GM21723 (cell line): ENCODE measurements around the gene BAG5.
"Not testable (repeated sequence)": the region's sequence is repeated elsewhere in the genome, so short reads cannot be mapped to it uniquely, and the experiment has no call there.

Source experiments
- ATAC-seq: cut with Tn5 transposase; IDR thresholded peaks from one replicate; pipeline ENCODE4 v1.9.1; 2021; ENCODE audit warnings: mild to moderate bottlenecking, moderate library complexity; ENCODE audit not compliant: unreplicated experiment

Gene BAG5

GRCh38 chr14:103524002-103524935 lies 38.2 kb downstream of the BAG5 start:
- ATAC-seq = no peak

DNA sequence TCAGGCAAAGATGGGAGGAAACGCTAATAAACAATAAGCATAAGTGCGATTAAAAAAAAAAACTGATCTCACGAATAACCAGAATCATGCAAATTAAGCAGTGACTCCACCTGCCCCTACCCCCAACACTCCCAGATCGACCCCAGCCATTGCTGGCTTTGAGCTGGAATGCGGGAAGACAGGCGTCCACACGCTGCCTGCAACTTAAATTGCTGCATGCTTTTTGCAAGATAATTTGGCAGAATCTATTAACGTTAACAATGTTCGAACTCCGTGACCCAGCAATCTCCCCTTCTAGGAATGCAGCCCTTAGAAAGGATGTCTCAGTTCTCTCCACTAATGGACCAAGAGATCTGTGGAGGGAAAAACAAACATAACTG lies 38.9 kb downstream of the BAG5 start:
- no peak for ATAC-seq

GRCh38 chr14:103522649-103523574 lies 39.5 kb downstream of the BAG5 start, which contains the start of gene CKB:
CKB (minus strand) TSS chr14:103522830; CDS start chr14:103522493, 337 bp downstream.
- ATAC-seq = no peak

DNA sequence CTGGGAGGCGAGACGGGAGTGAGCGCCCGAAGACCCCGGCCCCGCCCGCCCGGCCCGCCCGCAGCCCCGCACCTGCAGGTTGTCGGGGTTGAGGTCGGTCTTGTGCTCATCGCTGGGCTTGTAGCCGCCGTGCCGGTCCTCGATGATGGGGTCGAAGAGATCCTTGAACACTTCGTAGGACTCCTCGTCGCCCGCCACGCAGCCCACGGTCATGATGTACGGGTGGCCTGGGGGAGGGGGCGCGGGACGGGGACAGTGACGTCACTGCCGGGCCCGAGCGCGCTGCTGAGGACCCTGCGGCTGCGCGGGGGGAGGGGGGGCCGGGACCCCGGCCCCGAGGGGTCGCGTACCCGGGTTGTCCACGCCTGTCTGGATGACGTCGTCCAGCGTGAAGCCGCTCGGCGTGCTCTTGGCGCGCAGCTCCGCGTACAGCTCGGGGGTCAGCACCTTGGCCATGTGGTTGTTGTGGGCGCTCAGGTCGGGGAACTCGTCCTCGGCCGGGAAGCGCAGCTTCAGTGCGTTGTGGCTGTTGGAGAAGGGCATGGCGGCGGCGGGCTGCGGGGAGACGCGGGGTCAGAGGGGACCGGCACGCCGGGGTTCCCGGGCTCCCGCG lies 40.4 kb downstream of the BAG5 start:
- no peak for ATAC-seq

GRCh38 chr14:103521438-103521950 lies 41.0 kb downstream of the BAG5 start:
- no peak for ATAC-seq

DNA sequence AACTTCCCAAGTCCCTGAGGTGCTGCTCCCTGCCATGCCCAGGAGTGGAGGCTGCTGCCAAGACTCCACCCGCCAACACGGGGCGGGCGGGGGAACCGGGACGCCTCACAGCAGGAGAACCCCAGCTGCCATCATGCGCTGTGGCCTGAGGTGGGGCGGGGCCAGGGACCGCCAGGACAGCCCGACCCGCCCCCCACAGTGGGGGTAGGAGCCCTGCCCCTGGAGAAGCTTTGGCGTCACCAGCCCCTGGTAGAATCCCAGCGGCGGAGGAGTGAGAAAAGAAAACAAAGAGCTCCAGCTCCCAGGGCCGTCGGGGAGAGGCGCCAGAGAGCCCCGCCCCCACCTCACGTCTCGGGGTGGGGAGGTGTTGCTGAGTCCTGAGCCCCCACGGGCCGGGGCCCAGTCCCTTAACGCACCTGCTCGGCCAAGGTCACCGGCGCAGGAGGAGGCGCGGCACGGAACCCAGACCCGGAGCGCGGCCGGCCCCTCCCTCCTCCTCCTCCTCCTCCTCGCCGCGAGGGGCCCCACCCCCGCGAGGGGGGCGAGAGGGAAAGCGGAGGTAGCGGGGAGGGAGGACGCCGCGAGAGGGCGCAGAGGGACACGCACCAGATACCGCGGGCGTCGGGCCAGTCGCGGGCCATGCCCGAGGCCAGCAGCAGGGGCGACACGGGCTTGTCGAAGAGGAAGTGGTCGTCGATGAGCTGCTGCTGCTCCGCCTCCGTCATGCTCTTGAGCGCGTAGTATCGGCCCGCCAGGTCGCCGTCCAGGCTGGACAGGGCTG lies 41.6 kb downstream of the BAG5 start:
- ATAC-seq = no peak

GRCh38 chr14:103520269-103520656 lies 42.2 kb downstream of the BAG5 start:
- no peak for ATAC-seq

- no peak for ATAC-seq
Measured at GRCh38 chr14:103519837-103520212, 42.6 kb downstream of the BAG5 start.

DNA sequence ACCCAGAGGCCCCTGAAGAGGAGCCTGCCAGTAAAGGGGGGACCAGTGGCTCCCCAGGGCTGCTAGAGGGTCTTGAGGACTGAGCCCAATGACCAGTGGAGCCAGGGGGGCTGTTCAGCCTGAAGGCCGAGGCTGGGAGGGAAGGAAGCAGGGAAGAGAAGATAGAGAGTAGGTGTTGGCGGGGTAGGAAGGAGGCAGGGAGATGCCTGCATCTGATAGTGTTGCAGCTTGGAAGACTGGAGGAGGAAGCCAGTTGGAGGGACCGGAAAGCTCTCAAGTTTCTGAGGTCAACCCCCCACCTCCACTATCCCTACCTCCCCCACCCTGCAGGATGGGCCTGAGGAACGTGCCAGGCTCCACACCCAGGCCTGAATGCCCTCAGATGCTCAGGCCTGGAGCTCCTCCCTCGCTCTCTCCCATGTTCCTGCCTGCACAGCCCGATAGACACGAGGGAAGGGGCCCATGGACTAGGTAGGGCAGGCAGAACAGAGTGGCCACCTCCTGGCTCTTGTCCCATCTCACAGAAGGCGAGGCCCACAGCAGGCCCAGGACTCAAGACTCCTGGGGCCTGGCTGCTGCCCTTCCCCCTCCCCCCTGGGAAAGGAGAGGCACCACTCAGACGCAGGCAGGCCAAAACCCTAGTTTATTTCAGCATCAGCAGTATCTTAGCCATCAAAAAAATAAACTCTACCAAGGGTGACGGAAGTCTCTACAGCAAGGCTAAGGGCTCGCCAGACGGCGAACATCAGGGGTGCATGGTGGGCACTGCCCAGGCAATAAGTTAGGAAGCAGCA lies 43.2 kb downstream of the BAG5 start:
- ATAC-seq = no peak

DNA sequence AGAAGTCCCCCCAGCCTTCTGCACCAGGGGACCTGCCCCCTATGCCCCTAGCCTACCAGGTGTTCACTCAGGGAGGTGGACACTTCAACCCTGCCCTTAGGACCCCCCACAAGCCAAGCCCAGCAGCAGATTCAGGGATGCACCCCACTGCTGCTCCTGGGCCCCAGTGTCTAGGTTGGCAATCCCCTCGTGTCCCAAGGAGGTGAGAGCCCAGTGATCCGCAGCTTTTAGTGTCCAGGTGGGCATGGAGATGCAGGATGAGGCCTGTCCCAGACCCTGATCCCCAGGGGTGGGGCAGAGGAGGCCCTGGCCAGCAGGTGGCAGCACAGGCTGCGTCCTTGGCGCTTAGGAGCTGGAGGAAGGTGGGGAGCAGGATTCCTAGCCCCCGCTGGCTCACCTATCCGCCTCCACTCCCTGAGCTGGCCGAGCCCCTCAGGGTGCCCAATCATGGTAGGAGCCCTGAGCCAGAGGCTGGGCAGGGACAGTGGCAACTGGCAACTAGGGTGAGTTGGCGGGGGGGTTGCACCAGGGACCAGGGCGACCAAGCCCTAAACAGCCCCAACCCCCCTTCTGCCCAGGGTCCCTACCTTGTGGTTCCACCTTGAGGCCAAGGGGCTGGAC lies 43.9 kb downstream of the BAG5 start:
- no peak for ATAC-seq

GRCh38 chr14:103517721-103518421 lies 44.6 kb downstream of the BAG5 start:
- ATAC-seq = no peak

DNA sequence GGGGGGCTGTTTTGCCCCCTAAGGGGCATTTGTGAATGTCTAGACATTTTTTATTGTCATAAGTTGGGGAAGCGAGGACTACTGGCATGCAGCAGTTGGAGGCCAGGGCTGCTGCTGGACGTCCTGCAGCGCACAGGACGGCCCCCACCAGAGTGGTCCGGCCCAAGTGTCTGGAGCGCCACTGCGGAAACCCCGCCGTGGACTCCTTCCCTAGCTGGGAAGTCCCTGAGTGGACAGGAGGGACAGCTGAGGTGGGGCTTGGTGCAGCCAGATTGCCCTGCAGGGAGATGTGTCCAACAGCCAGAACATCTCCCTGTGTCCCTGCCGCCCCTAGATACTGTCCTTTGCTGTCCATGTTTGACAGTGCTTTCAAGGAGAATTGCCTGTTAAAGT lies 45.3 kb downstream of the BAG5 start:
- no peak for ATAC-seq

DNA sequence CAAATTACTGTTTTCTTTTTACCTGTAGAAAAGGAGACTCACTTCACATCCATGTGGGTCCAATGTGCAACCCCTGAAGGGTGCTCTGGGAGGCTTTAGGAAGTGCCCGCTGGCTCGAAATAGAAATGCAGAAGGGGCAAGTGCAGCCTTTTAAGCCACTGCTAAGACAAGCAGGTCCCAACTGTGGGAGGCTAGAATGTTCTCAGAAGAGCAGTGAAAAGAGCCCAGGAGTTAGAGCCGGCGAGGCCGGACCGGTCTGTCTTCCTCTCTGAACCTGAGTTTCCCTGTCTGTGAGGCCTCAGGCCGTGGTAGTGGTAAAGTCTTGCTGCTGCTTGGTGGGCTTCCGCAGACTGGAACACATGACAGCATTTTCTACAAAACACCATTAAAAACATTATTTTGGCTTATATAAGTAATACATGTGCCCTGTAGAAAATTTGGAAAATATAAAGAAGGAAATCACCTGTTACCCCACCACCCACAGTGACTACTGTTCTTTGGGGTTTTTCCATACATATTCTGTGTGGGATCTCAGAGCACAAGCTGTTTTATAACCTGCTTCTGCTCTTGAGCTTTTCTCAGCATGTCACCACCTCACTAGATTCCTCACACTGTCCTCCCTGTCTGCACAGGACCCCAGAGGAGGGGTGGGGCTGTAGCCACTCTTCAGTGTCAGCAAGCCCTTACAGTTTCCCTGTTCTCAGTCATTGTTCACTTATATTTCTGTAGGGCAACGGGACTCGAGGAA lies 45.9 kb downstream of the BAG5 start:
- no peak for ATAC-seq

- ATAC-seq = no peak
Measured at GRCh38 chr14:103514596-103515421, 47.6 kb downstream of the BAG5 start.

- no peak for ATAC-seq
Measured at GRCh38 chr14:103512701-103513611, 49.5 kb downstream of the BAG5 start.

DNA sequence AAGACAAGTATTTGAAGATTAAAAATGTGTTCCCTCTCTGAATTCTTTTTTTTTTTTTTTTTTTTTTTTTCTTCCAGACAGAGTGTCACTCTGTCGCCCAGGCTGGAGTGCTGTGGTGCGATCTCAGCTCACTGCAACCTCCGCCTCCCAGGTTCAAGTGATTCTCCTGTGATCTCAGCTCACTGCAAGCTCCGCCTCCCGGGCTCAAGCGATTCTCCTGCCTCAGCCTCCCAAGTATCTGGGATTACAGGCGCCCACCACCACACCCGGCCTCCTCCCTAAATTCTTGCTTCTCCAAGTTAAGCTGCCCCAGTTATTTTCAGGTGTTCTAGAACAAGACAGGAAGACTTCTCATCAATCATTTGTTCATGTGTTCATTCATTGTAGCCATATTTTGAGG lies 50.3 kb downstream of the BAG5 start:
- ATAC-seq = not testable (repeated sequence)
